AG20443 (cell line): ENCODE results near the gene DOCK7.
"Not testable (repeated sequence)": the region's sequence is repeated elsewhere in the genome, so short reads cannot be mapped to it uniquely, and the experiment has no call there.

Experiments used
- DNase-seq: peaks from one replicate; pipeline ENCODE4 v3.0.0; 2012; ENCODE audit warnings: low spot score, mixed read lengths

Gene DOCK7, protein sequence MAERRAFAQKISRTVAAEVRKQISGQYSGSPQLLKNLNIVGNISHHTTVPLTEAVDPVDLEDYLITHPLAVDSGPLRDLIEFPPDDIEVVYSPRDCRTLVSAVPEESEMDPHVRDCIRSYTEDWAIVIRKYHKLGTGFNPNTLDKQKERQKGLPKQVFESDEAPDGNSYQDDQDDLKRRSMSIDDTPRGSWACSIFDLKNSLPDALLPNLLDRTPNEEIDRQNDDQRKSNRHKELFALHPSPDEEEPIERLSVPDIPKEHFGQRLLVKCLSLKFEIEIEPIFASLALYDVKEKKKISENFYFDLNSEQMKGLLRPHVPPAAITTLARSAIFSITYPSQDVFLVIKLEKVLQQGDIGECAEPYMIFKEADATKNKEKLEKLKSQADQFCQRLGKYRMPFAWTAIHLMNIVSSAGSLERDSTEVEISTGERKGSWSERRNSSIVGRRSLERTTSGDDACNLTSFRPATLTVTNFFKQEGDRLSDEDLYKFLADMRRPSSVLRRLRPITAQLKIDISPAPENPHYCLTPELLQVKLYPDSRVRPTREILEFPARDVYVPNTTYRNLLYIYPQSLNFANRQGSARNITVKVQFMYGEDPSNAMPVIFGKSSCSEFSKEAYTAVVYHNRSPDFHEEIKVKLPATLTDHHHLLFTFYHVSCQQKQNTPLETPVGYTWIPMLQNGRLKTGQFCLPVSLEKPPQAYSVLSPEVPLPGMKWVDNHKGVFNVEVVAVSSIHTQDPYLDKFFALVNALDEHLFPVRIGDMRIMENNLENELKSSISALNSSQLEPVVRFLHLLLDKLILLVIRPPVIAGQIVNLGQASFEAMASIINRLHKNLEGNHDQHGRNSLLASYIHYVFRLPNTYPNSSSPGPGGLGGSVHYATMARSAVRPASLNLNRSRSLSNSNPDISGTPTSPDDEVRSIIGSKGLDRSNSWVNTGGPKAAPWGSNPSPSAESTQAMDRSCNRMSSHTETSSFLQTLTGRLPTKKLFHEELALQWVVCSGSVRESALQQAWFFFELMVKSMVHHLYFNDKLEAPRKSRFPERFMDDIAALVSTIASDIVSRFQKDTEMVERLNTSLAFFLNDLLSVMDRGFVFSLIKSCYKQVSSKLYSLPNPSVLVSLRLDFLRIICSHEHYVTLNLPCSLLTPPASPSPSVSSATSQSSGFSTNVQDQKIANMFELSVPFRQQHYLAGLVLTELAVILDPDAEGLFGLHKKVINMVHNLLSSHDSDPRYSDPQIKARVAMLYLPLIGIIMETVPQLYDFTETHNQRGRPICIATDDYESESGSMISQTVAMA (N-terminal part only)

GRCh38 chr1:62687903-62688686 lies at the start of gene DOCK7:
Gene DOCK7 (minus strand): TSS chr1:62688386. CDS start chr1:62688264, 122 bp downstream.
- DNase-seq: peak; percentile 91

- peak; percentile 34 for DNase-seq
These were observed 47.4 kb upstream of the DOCK7 start for GRCh38 chr1:62735491-62736171.

DNA sequence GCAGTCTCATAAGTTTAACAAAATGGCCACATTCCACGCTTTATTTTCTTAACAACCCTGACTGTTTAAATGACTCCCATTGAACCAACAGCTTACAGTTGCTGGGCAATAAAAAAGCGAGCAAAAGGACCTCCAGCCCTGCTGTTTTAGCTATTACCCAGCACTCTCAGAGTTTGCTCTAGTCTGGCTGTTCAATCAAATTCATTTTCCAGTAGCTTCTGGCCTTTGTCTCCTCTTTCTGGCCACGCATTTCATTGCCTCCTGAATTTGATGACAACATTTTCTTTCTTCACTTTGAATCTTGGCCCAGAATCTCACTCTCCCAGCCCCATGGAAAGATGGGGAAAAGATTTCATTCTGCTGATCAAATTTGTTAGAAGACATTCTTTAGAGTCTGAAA lies 44.1 kb upstream of the DOCK7 start:
- peak; percentile 40 for DNase-seq

DNA sequence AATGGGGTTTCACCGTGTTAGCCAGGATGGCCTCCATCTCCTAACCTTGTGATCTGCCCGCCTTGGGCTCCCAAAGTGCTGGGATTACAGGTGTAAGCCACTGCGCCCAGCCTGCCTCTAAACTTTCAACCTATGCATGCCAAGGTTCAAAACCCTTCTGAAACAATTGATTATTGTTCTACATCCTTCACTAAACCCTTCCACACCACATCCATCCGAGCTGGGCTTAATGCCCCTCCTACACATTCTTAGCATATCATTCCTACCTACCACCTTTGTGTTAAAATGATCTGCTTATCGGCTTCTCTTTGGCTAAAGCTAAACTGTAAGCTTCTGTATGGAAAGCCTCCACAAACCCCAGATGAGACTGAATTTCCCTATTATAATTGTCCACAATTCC lies 40.8 kb upstream of the DOCK7 start:
- no peak for DNase-seq

- peak; percentile 20 for DNase-seq
These were observed 39.6 kb upstream of the DOCK7 start for GRCh38 chr1:62727656-62728407.

DNA sequence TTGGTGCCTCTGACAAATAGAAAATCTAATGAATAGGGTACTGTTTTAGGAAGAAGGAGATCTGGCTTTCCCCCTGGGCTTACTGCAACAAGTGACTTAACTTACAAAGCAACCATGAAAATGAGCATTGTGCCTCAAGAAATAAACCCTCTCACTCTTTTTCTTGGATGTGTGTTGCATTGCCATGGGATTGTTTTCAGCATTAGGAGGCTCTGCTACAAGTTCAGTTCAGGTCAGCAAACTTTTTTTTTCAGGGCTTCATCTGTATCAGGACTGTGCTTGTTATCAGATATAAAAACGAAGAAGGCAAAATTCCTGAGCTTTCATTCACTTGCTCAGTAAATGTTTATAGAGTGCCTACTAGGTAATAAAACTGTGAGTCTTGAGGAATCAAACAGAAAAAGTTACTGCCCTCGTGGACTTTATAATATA lies 37.8 kb upstream of the DOCK7 start:
- no peak for DNase-seq

GRCh38 chr1:62725255-62725654 lies 37.1 kb upstream of the DOCK7 start:
- DNase-seq: peak; percentile 76

DNA sequence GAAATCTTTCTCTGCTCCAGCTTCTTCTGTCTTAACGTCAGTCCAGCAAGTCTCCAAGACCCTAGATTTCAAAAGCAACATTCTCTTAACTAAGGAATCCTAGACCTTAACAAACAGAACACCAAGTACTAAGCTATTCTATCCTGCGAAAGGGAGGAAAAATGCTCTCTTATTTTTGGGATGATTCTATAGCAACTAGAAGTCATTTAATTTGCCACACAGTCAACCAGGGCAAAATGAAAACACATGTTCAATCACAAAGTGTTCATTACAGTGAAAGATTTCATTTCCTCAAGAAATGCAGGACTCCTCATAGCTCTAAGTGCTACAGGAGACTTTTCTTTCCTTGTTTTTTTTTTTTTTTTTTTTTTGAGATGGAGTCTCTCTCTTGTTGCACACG lies 36.2 kb upstream of the DOCK7 start:
- DNase-seq: peak; percentile 25

- DNase-seq: no peak
These were observed 35.7 kb upstream of the DOCK7 start for GRCh38 chr1:62723883-62724282.

DNA sequence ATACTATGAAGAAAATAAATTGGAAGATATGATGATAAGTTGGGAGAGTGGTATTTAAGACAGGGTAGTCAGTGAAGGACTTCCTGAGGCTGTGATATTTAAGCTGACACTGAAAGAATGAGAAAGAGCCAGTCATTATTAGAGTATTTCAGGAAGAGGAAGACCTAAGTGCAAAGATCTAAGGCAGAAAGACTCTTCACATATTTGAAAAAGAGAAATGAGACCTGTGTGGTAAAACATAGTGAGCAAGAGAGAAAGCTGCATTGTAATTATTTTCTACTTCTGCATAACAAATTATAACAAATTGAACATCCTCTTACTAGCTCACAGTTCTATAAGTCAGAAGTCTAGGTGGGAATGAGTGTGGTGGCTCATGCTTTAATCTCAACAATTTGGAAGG lies 34.6 kb upstream of the DOCK7 start:
- no peak for DNase-seq

- DNase-seq: no peak
These were observed 32.9 kb upstream of the DOCK7 start for GRCh38 chr1:62720946-62721554.

DNA sequence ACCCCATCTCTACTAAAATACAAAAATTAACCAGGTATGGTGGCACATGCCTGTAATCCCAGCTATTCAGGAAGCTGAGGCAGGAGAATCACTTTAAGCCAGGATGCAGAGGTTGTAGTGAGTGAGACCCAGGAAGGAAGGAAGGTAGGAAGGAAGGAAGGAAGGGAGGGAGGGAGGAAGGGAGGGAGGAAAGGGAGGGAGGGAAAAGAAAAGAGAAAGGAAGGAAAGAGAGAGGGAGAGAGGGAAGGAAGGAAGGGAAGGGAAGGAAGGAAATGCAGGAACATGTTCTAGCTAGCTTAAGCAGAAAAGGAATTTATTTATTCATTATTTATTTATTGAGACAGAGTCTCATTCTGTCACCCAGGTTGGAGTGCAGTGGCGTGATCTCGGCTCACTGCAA lies 30.2 kb upstream of the DOCK7 start:
- not testable (repeated sequence) for DNase-seq

DNA sequence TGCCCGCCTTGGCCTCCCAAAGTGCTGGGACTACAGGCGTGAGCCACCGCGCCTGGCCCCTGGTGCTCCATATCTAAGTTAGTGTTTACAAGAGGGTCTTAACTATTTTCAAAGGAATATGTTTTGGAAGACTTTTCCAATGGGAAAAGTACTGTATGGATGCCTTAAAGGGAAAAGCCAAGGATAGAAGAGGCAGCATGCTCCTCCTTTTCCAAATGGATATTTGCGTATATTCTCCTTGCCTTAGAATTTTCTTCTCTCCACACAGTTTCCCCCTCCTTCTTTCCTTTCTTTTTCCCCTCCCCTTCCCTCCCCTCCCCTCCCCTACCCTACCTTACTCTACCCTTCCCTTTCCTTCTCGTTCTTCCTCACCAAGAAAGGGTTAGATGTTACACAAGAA lies 29.3 kb upstream of the DOCK7 start:
- DNase-seq: no peak

GRCh38 chr1:62716397-62716796 lies 28.2 kb upstream of the DOCK7 start:
- DNase-seq: no peak

DNA sequence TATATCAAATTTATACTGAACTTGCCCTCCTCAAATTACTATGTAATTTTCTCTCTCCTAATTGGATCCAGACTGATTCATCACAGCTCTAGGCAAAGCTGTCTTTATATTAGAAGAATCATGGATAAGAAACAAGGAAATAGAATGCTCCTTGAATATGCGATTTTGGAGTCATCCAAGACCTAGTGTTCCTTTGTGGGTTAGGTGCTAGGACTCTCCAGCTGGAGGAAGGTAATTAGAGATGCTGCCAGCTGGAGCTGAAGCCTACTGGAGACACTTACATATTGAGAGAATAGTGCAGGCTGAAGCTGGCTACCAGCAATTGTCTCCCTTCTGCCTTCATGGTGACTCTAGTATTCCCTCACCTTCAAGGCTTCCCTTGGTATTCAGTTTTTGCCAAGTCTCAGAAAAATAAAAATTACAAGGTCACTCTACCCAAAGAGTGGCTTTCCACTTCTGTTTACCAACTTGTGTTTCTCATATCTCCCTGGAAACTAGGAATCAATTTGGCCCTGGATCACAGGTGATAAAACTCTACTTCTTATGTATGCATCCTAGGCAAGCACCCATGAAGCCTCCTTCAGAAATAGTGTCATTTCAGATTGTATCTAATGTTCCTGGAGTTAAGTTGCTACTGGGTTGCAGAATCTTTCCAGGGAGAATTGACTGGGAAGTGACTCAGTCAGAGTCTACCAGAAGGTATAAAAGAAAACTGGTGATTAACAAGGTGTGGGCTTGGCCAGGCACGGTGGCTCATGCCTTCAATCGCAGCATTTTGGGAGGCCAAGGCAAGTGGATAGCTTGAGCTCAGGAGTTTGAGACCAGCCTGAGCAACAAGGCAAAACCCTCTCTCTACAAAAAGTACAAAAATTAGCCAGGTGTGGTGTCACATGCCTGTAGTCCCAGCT lies 24.4 kb upstream of the DOCK7 start:
- DNase-seq: no peak

- DNase-seq: no peak
These were observed 19.5 kb upstream of the DOCK7 start for GRCh38 chr1:62707744-62708120.

DNA sequence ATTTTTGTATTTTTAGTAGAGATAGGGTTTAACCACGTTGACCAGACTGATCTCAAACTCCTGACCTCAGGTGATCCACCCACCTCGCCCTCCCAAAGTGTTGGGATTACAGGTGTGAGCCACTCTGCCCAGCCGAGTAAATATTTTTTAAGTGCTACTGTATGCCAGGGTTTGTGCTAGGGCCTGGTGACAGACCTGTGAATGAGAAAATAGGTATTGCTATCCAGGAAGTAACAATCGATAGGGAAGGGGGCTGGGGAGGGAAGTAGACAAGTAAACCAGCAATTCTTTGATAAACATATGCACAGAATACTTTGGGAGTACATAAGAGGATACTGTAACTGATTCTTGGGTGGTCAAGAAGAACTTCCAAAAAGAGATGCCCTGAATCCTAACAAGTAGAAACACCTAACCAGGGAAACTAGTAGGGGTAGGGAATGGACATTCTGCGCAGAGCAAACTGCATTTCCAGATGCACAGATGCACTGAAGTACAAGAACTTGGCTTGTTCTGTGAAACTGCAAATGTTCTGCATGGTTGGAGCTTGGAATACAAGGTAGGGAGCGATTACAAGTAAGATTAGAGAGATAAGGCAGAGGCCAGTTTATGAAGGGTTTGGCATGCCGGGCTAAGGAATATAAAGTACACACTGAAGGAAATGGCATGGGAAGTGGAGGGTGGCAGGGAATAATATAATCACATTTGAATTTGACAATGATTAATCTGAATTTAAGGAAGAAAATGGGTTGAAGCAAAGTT lies 19.0 kb upstream of the DOCK7 start:
- no peak for DNase-seq

DNA sequence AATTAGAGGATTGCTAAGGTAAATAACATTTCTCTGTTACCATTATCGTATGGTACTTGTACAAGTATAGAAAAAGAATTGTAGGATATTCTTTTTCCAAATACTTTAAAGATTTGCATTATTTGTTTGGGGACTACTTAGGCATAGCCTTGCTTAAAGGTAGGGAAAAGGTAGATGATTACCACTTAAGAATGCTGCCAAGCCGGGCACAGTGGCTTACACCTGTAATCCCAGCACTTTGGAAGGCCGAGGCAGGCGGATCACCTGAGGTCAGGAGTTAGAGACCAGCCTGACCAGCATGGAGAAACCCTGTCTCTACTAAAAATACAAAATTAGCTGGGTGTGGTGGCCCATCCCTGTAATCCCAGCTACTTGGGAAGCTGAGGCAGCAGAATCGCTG lies 10.0 kb upstream of the DOCK7 start:
- not testable (repeated sequence) for DNase-seq
